HEK293 (cell line): ENCODE measurements around the gene ADAMTS17.
"Not testable (repeated sequence)": the region's sequence is repeated elsewhere in the genome, so short reads cannot be mapped to it uniquely, and the experiment has no call there.

ENCODE experiments used
- EGR2 ChIP-seq: fragments of 450-650 bp; formaldehyde crosslinking; IDR thresholded peaks from 2 replicates; pipeline ENCODE4 v1.5.1; 2016; ENCODE audit warnings: low read depth, missing biosample characterization, missing genetic modification characterization
- OVOL3 ChIP-seq: fragments of 450-650 bp; formaldehyde crosslinking; IDR thresholded peaks from 2 replicates; pipeline ENCODE4 v1.5.1; 2016; ENCODE audit warnings: missing biosample characterization, missing genetic modification characterization
- TCF7L2 ChIP-seq: IDR thresholded peaks from 2 replicates; pipeline ENCODE4 v1.6.1; 2011; ENCODE audit warnings: low read depth, mild to moderate bottlenecking, inconsistent platforms, low read length, moderate library complexity, borderline replicate concordance
- ZBTB49 ChIP-seq: fragments of 450-650 bp; formaldehyde crosslinking; IDR thresholded peaks from 2 replicates; pipeline ENCODE4 v1.5.1; 2016; ENCODE audit warnings: missing biosample characterization, missing genetic modification characterization, low read depth
- ZNF239 ChIP-seq: fragments of 450-650 bp; formaldehyde crosslinking; IDR thresholded peaks from 2 replicates; pipeline ENCODE4 v1.5.1; 2016; ENCODE audit warnings: missing biosample characterization, missing genetic modification characterization
- ZNF354C ChIP-seq: fragments of 450-650 bp; formaldehyde crosslinking; IDR thresholded peaks from 2 replicates; pipeline ENCODE4 v1.5.1; 2016; ENCODE audit warnings: missing biosample characterization, missing genetic modification characterization, low read depth, borderline replicate concordance
- ZNF558 ChIP-seq: fragments of 450-650 bp; formaldehyde crosslinking; IDR thresholded peaks from 2 replicates; pipeline ENCODE4 v1.5.1; 2016; ENCODE audit warnings: missing biosample characterization, missing genetic modification characterization
- ZNF670 ChIP-seq: fragments of 450-650 bp; formaldehyde crosslinking; IDR thresholded peaks from 2 replicates; pipeline ENCODE4 v1.5.1; 2016; ENCODE audit warnings: missing biosample characterization, missing genetic modification characterization, low read depth
- ZNF76 ChIP-seq: fragments of 450-650 bp; formaldehyde crosslinking; IDR thresholded peaks from 2 replicates; pipeline ENCODE4; 2016; ENCODE audit warnings: low read depth, missing biosample characterization, missing genetic modification characterization, borderline replicate concordance
- TF ChIP-seq, protein P1 (sequence below): fragments of 450-650 bp; formaldehyde crosslinking; IDR thresholded peaks from 2 replicates; pipeline ENCODE4 v1.5.1; 2016; ENCODE audit warnings: missing biosample characterization, missing genetic modification characterization
- TF ChIP-seq, protein P2 (sequence below): fragments of 450-650 bp; formaldehyde crosslinking; conservative IDR thresholded peaks from 2 replicates; pipeline ENCODE4 v1.5.1; 2016; ENCODE audit warnings: low read depth, missing biosample characterization, missing genetic modification characterization

DNA sequence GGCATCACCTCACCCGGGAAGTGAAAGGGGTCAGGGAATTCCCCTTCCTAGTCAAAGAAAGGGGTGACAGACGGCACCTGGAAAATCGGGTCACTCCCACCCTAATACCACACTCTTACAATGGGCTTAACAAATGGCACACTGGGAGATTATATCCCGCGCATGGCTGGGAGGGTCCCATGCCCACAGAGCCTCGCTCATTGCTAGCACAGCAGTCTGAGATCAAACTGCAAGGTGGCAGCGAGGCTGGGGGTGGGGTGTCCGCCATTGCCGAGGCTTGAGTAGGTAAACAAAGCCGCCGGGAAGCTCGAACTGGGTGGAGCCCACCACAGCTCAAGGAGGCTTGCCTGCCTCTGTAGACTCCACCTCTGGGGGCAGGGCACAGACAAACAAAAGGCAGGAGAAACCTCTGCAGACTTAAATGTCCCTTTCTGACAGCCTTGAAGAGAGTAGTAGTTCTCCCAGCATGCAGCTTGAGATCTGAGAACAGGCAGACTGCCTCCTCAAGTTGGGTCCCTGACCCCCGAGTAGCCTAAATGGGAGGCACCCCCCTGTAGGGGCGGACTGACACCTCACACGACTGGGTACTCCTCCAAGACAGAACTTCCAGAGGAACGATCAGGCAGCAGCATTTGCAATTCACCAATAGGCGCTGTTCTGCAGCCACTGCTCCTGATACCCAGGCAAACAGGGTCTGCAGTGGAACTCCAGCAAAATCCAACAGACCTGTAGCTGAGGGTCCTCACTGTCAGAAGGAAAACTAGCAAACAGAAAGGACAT, 257.5 kb downstream of the ADAMTS17 start:
- TF ChIP-seq, protein P1, sequence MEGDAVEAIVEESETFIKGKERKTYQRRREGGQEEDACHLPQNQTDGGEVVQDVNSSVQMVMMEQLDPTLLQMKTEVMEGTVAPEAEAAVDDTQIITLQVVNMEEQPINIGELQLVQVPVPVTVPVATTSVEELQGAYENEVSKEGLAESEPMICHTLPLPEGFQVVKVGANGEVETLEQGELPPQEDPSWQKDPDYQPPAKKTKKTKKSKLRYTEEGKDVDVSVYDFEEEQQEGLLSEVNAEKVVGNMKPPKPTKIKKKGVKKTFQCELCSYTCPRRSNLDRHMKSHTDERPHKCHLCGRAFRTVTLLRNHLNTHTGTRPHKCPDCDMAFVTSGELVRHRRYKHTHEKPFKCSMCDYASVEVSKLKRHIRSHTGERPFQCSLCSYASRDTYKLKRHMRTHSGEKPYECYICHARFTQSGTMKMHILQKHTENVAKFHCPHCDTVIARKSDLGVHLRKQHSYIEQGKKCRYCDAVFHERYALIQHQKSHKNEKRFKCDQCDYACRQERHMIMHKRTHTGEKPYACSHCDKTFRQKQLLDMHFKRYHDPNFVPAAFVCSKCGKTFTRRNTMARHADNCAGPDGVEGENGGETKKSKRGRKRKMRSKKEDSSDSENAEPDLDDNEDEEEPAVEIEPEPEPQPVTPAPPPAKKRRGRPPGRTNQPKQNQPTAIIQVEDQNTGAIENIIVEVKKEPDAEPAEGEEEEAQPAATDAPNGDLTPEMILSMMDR (tag by site-specific recombination): not testable (repeated sequence)
- TF ChIP-seq ZNF670 (tag by site-specific recombination); ZNF558 (tag by site-specific recombination); ZNF239; EGR2; ZNF354C (tag by site-specific recombination); ZBTB49 (tag by site-specific recombination); TCF7L2; OVOL3 (tag by site-specific recombination); ZNF76 (tag by site-specific recombination): not testable (repeated sequence)
- TF ChIP-seq, protein P2, sequence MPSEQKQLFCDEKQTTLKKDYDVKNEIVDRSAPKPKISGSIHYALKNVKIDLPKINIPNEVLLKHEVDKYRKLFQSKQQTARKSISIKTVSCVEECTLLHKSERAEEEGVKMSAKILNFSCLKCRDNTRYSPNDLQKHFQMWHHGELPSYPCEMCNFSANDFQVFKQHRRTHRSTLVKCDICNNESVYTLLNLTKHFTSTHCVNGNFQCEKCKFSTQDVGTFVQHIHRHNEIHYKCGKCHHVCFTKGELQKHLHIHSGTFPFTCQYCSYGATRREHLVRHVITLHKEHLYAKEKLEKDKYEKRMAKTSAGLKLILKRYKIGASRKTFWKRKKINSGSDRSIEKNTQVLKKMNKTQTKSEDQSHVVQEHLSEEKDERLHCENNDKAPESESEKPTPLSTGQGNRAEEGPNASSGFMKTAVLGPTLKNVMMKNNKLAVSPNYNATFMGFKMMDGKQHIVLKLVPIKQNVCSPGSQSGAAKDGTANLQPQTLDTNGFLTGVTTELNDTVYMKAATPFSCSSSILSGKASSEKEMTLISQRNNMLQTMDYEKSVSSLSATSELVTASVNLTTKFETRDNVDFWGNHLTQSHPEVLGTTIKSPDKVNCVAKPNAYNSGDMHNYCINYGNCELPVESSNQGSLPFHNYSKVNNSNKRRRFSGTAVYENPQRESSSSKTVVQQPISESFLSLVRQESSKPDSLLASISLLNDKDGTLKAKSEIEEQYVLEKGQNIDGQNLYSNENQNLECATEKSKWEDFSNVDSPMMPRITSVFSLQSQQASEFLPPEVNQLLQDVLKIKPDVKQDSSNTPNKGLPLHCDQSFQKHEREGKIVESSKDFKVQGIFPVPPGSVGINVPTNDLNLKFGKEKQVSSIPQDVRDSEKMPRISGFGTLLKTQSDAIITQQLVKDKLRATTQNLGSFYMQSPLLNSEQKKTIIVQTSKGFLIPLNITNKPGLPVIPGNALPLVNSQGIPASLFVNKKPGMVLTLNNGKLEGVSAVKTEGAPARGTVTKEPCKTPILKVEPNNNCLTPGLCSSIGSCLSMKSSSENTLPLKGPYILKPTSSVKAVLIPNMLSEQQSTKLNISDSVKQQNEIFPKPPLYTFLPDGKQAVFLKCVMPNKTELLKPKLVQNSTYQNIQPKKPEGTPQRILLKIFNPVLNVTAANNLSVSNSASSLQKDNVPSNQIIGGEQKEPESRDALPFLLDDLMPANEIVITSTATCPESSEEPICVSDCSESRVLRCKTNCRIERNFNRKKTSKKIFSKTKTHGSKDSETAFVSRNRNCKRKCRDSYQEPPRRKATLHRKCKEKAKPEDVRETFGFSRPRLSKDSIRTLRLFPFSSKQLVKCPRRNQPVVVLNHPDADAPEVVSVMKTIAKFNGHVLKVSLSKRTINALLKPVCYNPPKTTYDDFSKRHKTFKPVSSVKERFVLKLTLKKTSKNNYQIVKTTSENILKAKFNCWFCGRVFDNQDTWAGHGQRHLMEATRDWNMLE (tag by site-specific recombination): not testable (repeated sequence)
